Measurements from ENCODE around the gene FERMT3.

Gene FERMT3

DNA sequence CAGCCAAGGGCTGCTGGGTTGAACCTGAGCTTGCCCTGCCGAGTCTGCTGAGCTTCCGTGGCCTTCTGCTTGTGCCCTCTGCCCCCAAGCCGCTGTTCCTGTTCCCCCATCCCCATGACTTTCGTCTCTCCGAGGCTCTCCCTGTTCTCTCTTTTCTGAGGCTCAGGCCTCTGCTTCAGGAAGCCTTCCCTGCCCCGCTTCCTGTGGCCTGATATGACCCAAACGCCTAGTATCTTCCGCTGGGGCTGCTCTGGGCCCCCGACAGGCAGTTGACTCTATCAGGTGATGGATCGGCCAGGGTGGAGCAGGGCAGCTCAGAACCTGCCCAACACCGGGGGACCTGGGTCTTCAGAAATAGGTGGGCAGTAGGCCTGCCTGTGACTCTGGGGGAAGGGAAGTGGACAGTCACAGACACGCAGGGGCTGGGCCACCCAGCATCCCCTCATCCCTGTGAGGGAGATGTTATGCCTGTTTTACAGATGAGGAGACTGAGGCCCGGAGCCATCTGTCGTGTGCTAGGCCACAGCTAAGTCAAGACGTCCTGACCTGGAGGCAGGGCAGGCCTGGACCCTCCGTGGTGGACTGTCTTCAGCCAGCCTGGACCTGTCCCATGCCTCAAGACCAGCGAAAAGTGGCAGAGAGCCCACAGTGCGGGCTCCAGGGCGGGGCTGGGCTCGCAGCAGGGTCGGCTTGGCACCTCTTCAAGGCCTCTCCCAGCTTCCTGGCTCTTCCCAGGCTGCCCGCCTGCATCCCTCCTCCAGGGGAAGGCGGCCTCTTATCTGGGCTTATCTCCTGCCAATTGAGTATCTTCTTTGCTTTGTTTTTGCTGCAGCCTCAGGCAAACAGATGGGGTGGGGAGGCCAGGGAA is 61.7 kb downstream of the FERMT3 start:
- Histone ChIP-seq H3K4me3 (peak overlapping the region; percentile 53 to 78 (median 71)), H3K27ac (peak overlapping the region; percentile 53 to 100 (median 96))

DNA sequence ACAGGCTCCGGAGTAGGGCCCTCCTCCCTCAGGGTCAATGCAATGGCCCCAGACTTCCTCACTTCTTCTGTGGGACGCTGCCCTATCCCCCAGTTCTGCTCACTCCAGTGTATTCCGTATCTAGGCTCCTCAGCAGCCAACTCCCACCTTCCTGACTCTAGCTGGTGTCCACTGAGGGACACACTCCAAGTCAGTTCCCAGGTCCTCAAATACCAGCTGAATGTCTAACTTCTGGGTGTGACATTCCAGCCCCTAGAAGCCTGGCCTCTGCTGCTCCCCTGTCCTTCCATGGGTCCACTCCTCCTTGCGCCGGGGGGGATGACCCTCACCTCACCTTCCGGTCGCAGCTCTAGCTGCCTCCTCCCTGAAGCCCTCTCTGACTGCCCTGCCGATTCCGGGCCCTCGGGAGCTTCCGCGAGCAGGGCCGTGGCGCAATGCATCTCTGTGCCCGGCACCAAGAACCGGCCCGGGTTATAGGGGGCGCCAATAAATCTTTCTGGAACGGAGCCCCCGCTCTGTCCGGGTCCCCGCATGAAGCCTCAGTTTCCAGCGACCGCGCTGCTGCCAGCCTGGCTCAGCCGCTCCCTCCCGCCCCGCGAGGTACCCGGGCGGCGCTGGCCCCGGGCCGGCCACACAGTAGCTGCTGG is 62.5 kb downstream of the FERMT3 start:
- peak overlapping the region; percentile 74 to 100 (median 96) for H3K27ac ChIP-seq
- H3K4me3 ChIP-seq = peak overlapping the region; percentile 53 to 78 (median 71)

DNA sequence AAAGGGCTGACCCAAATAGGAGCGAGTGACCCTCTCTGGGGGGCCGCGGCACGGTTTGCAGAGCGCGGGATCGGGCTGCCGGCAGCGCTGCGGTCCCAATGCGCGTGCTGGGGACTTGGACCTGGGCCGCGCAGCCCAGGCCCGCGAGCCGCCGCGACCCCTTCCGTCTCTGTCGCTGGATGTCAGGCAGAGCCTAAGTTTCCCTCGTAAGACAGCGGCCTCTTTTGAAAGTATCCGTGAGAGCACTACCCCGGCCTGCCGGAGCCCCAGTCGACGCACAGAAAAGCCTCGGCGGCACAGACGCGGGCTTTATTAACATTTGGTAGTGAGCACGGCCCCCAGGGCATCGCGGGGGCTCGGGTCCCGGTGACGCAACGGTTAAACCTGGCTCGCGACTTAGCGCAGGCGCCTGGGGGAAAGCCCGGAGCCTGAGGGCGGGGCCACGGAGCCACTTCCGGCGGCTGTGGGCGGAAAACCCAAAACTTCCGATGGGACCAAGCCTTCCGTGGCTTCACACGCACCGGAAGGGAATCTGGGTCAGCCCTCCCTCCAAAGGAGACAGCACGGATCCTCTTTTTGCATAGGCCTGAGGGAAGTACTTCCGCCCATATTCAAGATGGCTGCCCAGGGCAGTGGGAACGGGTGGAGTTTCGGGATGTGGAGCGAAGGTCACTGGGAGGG is 63.2 kb downstream of the FERMT3 start:
- Histone ChIP-seq H3K4me3 (peak overlapping the region; percentile 53 to 78 (median 71)), H3K27ac (peak overlapping the region; percentile 74 to 100 (median 96))
